Small intestine (tissue), 7 donors: ENCODE measurements around the gene ADARB2. TPM values are rescaled to one million over a fixed set of nuclear protein-coding genes. Genes with fewer than 3 reads are reported as not detected.
"Not testable (repeated sequence)": the region's sequence is repeated elsewhere in the genome, so short reads cannot be mapped to it uniquely, and the experiment has no call there.

Source experiments
- DNase-seq, 2 donors: peaks; one replicate each; pipeline versions ENCODE4 v3.0.0 to v3.0.0-alpha.2; 2013
- FAIRE-seq: peaks from 2 replicates; lab custom pipeline; 2012; peaks lifted over from hg19 to GRCh38; lab: Jason Lieb, UNC
- H3K27ac ChIP-seq, 3 donors: one replicate each; pipeline ENCODE4 v1.5.1; 2013; ENCODE audit warnings: low read length in 2 of 3, mild to moderate bottlenecking in 2 of 3, control low read depth in 1 of 3, inconsistent platforms in 1 of 3, low read depth in 1 of 3, moderate library complexity in 1 of 3
- H3K27me3 ChIP-seq, 3 donors: one replicate each; pipeline ENCODE4 v1.6.1; 2013; ENCODE audit warnings: low read length in 3 of 3, inconsistent platforms in 1 of 3; ENCODE audit not compliant: control insufficient read depth in 3 of 3, insufficient read depth in 3 of 3
- H3K36me3 ChIP-seq, 3 donors: one replicate each; pipeline ENCODE4 v1.6.1; 2013; ENCODE audit warnings: low read length in 3 of 3, inconsistent platforms in 1 of 3, low read depth in 1 of 3, mild to moderate bottlenecking in 1 of 3, moderate library complexity in 1 of 3; ENCODE audit not compliant: control insufficient read depth in 3 of 3, insufficient read depth in 2 of 3
- H3K4me1 ChIP-seq, 3 donors: one replicate each; pipeline ENCODE4 v1.6.1; 2013; ENCODE audit warnings: low read length in 2 of 3, inconsistent platforms in 1 of 3, low read depth in 1 of 3, mild to moderate bottlenecking in 1 of 3, moderate library complexity in 1 of 3; ENCODE audit not compliant: control insufficient read depth in 3 of 3, insufficient read depth in 2 of 3
- H3K4me3 ChIP-seq, 3 donors: one replicate each; pipeline ENCODE4 v1.5.1; 2013; ENCODE audit warnings: low read length in 3 of 3, control low read depth in 1 of 3, inconsistent platforms in 1 of 3, low read depth in 1 of 3, mild to moderate bottlenecking in 1 of 3, moderate library complexity in 1 of 3
- H3K9me3 ChIP-seq, 2 donors: one replicate each; pipeline ENCODE4 v1.6.1; 2013; ENCODE audit warnings: low read depth in 1 of 2, low read length in 1 of 2; ENCODE audit not compliant: control insufficient read depth in 2 of 2, insufficient read depth in 1 of 2
- WGBS, 3 donors: extraction: QIAGEN DNeasy Blood & Tissue Kit; methylation state at CpG; one replicate each; pipeline ENCODE4 v1.1.7; 2013; 5-methylcytosine and 5-hydroxymethylcytosine counted together
- polyA plus RNA-seq, 4 donors: library from polyadenylated mRNA; stranded (reverse) in 3 of 4; unstranded in 1 of 4; fragments of 200-250 nt in 3 of 4; fragments of 120-200 nt in 1 of 4; gene quantifications; one replicate each; pipeline versions ENCODE4 v1.2.1 to v1.2.3, GENCODE V29; 2013
- donor health status: healthy with polysubstance abuse.
- donor health status: control.
- donor health status: control.
- donor health status: Bipolar disorder and iron deficiency.
- donor health status: healthy.

ADARB2 gene
- polyA plus RNA-seq, 4 donors: 0.35 to 1.8 (median 0.94) TPM

DNA sequence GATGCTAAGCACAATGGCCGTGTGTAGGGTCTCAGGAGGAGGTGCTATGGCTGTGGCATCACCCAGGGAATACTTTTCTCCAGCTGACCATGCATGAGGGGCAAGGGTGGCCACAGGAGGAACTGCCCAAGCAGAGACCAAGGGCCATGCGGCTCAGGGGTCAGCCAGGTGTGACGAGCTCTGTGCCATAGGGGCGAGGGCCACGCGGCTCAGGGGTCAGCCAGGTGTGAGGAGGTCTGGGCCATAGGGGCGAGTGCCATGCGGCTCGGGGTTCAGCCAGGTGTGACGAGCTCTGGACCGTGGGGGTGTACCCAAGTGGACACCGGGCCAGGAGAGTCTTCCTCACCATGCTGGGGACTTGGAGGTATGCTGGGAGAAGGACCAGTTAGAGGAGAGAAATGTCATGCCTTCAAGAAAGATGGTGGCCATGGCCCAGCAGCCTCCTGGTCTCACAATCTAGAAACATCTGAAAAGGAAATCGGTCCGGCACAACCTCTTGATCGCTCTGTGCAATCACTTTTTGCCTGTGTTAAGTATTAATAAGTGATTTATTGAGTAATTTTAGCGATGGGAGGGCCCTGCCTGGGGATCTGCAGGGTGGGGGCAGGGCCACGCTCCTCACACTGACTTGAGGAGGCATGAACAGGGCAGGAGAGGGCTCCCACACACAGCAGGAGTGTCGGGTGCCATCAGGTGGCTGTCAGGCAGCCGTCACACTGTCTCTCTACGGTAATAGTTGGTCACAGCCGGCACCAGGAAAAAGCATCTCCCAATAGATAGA lies 265.0 kb downstream of the ADARB2 start:
- H3K9me3 ChIP-seq: no peaks in the 10 kb centered on the region
- no peak overlapping the region for H3K4me3 ChIP-seq
- DNase-seq (peak in 1 of 2 donors; percentile 7), FAIRE-seq (no peak)
- H3K4me1 ChIP-seq: no peaks in the 10 kb centered on the region
- 54 to 81% (median 64%) methylated on average over 21 of the region's 21 CpGs for WGBS, 3 donors
- no peaks in the 10 kb centered on the region for H3K36me3 ChIP-seq
- peaks cover 0 to 3% (median 0%) of the 10 kb centered on the region in 3 donors for H3K27me3 ChIP-seq
- H3K27ac ChIP-seq: no peak overlapping the region

DNA sequence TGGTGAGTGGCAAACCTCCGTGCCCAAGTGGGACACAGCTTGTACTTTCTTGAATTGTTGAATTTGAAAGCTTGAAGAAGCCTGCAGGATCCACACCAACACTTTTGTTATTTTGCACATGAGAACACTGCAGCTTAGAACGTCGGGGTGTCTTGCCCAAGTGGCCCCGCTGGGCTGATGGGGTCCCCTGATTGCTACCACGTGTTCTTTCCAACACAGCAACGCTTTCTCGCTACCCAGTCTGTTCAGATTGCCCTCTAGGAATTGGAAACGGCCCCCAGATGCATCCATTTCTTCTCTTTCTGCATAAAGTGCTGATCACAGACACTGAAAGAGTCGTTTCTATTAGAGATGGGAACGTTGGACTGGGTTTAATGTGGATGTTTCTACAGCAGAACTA lies 268.5 kb downstream of the ADARB2 start:
- Histone ChIP-seq H3K27ac (no peak overlapping the region), H3K27me3 (no peaks in the 10 kb centered on the region), H3K4me3 (no peak overlapping the region), H3K4me1 (peaks cover 0 to 13% (median 0%) of the 10 kb centered on the region in 3 donors), H3K36me3 (no peaks in the 10 kb centered on the region), H3K9me3 (no peaks in the 10 kb centered on the region)
- WGBS, 3 donors: 63 to 79% (median 71%) methylated on average over 10 of the region's 10 CpGs
- no peak for FAIRE-seq
- DNase-seq: no peak

DNA sequence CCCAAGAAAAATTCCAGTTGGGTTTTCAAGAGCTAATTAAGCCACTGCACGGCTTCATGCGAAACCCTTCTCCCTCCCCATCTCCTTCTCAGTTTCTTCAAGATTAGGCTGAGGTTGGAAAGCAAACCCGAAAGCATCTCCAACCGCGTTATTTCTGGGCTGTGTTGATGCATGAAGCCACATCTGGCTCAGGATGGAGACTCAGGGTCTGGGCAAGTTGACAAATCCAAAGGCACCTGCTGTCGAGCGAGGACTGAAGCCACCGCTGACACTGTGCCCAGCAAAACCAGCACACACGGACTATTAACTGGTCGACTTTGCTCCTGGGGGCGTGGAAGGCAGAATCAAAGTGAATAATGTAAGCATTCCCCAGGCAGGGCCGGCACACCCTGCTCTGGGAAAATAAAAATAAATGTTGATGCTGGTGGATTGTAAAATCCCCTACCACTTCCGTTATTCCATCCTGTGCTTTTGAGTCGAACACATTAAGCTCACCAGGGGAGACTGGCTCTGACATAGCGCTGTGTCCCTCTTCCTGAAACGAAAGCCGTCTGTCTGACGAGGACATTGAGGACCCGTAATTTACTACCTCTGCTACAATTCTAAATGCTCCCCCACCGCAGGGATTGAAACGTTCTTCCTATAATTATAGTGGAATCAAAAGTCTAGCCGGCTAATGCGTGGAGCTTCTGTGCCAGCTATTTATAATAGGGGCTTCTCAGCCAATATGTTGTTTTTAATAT lies 269.8 kb downstream of the ADARB2 start:
- Histone ChIP-seq H3K4me1 (peaks cover 0 to 13% (median 0%) of the 10 kb centered on the region in 3 donors), H3K27ac (no peak overlapping the region), H3K36me3 (no peaks in the 10 kb centered on the region), H3K9me3 (no peaks in the 10 kb centered on the region), H3K27me3 (no peaks in the 10 kb centered on the region), H3K4me3 (no peak overlapping the region)
- 29 to 68% (median 60%) methylated on average over 23 of the region's 23 CpGs for WGBS, 3 donors
- peak in 1 of 2 donors; percentile 74 for DNase-seq
- no peak for FAIRE-seq

DNA sequence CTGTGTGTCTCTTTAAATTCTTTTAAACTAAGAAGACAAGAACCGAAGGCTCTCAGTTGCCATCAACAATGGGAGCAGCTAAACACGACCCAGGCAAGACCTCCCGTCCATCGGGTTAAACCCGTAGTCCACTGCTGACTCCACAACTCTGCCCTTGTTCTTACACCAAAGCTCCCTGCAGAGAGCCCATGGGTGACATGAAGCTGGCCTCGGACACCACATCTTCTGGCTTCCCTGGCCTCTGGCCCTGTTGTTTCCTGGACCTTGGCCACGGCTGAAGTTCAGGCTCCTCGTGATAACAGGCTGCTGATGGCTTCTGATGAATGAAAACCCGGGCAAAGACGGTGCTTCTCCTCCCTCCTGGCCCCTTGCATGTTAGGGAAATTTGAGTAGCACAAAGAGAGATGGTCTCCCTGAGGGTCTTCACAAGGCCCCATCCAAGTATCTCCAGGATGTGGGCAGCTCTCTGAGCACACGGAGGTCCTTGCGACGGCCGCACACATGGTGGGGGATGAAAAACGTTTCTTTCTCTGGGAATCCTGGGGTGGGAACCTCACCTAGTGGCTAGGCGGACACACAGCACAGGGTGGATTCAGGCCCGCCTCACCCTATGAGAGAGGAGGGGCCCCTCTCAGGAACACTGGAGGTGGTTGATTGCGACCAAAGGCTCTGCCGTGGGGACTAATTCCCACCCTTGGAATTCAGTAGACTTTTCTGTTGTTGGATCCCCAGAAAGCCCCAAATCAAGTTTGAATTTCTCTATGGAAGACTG lies 271.1 kb downstream of the ADARB2 start:
- 45 to 59% (median 58%) methylated on average over 19 of the region's 19 CpGs for WGBS, 3 donors
- no peaks in the 10 kb centered on the region for H3K27me3 ChIP-seq
- H3K27ac ChIP-seq: peak overlapping the region in 1 of 3 donors; percentile 77
- DNase-seq (peak; percentile 53 to 69), FAIRE-seq (no peak)
- H3K4me3 ChIP-seq: no peak overlapping the region
- no peaks in the 10 kb centered on the region for H3K9me3 ChIP-seq
- H3K4me1 ChIP-seq: peaks cover 0 to 13% (median 0%) of the 10 kb centered on the region in 3 donors
- H3K36me3 ChIP-seq: no peaks in the 10 kb centered on the region

DNA sequence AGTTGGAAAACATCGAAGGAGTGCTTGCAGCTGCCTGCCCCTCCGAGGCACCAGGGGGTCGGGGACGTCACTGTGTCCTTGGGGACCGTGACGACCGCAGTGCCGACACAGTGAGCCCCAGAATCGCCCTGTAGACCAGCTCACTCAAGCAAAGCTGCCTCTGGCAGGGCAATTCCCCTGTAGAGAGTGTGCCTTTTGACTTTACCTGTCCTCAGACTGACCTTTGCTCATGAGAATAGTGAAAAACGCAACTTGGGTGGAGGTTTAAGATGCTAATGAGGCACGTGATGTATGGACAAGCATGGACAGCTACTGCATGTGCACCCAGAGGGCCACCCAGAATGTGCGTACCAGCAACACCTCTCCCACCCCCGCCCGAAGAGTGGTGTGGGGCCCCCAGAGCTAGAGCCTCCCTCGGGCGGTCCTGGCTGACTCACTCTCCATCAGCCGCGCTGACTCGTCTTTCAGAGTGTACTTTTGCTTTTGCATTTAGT lies 271.9 kb downstream of the ADARB2 start:
- Histone ChIP-seq H3K4me1 (peaks cover 0 to 13% (median 0%) of the 10 kb centered on the region in 3 donors), H3K27ac (peak overlapping the region in 1 of 3 donors; percentile 77), H3K27me3 (no peaks in the 10 kb centered on the region), H3K36me3 (no peaks in the 10 kb centered on the region), H3K9me3 (no peaks in the 10 kb centered on the region), H3K4me3 (no peak overlapping the region)
- no peak for FAIRE-seq
- WGBS, 3 donors: 23 to 74% (median 56%) methylated on average over 19 of the region's 19 CpGs
- peak; percentile 58 to 61 for DNase-seq

DNA sequence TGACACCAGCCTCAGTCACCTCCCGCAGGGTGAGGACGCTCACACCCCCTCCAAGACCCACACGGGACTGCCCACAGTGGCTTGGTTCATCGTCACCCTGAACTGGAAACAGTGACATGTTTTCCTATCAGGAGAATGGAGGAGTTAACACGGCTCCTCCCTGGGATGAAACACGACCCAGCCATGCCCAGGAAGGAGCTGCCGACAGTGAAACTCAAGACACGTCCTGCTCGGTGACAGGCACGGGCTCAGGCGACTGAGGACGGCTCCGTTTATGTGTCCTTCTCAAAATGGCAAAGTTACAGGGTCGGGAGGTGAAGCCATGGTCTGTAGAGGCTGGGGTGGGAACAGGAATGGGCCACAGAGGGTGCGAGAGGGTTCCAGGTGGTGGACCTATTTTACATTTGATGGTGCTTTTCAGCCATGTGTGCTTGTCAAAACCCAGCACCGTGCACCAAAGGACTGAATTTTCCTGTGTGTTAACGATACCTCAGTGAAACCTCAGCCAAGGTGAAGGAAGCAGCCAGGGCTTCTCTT lies 272.4 kb downstream of the ADARB2 start:
- 41 to 58% (median 44%) methylated on average over 17 of the region's 17 CpGs for WGBS, 3 donors
- Histone ChIP-seq H3K27me3 (no peaks in the 10 kb centered on the region), H3K4me1 (peaks cover 0 to 13% (median 0%) of the 10 kb centered on the region in 3 donors), H3K27ac (peak overlapping the region in 1 of 3 donors; percentile 77), H3K36me3 (no peaks in the 10 kb centered on the region), H3K9me3 (no peaks in the 10 kb centered on the region), H3K4me3 (no peak overlapping the region)
- DNase-seq (no peak), FAIRE-seq (no peak)

DNA sequence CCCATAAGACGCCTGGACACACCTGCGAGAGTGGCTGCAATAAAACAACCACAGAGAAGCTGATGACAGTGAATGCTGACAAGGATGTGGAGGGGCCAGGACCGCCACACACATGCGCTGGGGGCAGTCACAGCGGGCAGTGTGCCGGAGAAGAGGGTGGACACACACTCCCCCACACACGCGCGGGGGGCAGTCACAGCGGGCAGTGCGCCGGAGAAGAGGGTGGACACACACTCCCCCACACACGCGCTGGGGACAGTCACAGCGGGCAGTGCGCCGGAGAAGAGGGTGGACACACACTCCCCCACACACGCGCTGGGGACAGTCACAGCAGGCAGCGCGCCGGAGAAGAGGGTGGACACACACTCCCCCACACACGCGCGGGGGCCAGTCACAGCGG lies 273.4 kb downstream of the ADARB2 start:
- not testable (repeated sequence) for FAIRE-seq, H3K4me3 ChIP-seq
- 84 to 88% (median 84%) methylated on average over 26 of the region's 26 CpGs for WGBS, 3 donors

More for the DNA sequence above, 273.4 kb downstream of the ADARB2 start:
- H3K4me1 ChIP-seq: peaks cover 0 to 13% (median 0%) of the 10 kb centered on the region in 3 donors
- H3K27me3 ChIP-seq, H3K27ac ChIP-seq, H3K36me3 ChIP-seq, DNase-seq, H3K9me3 ChIP-seq: not testable (repeated sequence)
